ENCODE results near the gene MCEE.
A peak's percentile ranks its signal among the peaks of the same experiment; 100 is the strongest.
"Not testable (repeated sequence)": the region's sequence is repeated elsewhere in the genome, so short reads cannot be mapped to it uniquely, and the experiment has no call there.

MCEE gene

GRCh38 chr2:71102981-71103681, 26.9 kb downstream of the MCEE start:
- H3K14ac ChIP-seq (ENCODE audit: low read length), result no peak overlapping the region
- no peak overlapping the region for H3K23ac ChIP-seq (ENCODE audit: low read depth, low read length, poor library complexity)
- WGBS, 2 donors (ENCODE audit: extremely low coverage in 2 of 2, insufficient read length in 2 of 2, insufficient replicate concordance in 1 of 2), result no CpG with 5 or more reads among the region's 6 CpGs
- no peak overlapping the region for H3K18ac ChIP-seq (ENCODE audit: low read length)
- H3K4me3 ChIP-seq (ENCODE audit: low read length in 2 of 2), result no peak overlapping the region
- no peak overlapping the region for H2BK15ac ChIP-seq (ENCODE audit: low read length)
- H3K4me1 ChIP-seq (ENCODE audit: control insufficient read depth in 2 of 2, insufficient read depth in 1 of 2, low read depth in 1 of 2, low read length in 2 of 2), result peaks cover 0 to 2% of the 10 kb centered on the region in 2 donors
- H4K91ac ChIP-seq (ENCODE audit: low read depth, low read length, poor library complexity), result no peak overlapping the region
- H3K27me3 ChIP-seq (ENCODE audit: control insufficient read depth in 3 of 3, insufficient read depth in 3 of 3, low read depth in 1 of 3, low read length in 3 of 3), result no peaks in the 10 kb centered on the region
- H2AK5ac ChIP-seq (ENCODE audit: low read depth, low read length), result no peak overlapping the region
- no peak overlapping the region for H3K9ac ChIP-seq (ENCODE audit: low read depth, low read length, poor library complexity)
- DNase-seq (ENCODE audit: low spot score), result no peak
- H2BK120ac ChIP-seq (ENCODE audit: low read depth, low read length), result no peak overlapping the region
- H4K8ac ChIP-seq (ENCODE audit: low read depth, low read length), result no peak overlapping the region
- no peak overlapping the region for H3K4ac ChIP-seq (ENCODE audit: low read length)
- no peak overlapping the region for H3K27ac ChIP-seq (replicated peaks; ENCODE audit: low read length)
- H2BK5ac ChIP-seq (ENCODE audit: low read length), result no peak overlapping the region
- peaks cover 0 to 12% of the 10 kb centered on the region in 2 donors for H3K9me3 ChIP-seq (replicated peaks in 1 of 2; ENCODE audit: control insufficient read depth in 2 of 2, insufficient read depth in 1 of 2, low read depth in 1 of 2, low read length in 2 of 2)
- H3K4me2 ChIP-seq (ENCODE audit: insufficient read depth, low read length, poor library complexity, severe bottlenecking), result no peak overlapping the region
- H2BK12ac ChIP-seq (ENCODE audit: low read length), result no peak overlapping the region
- H2AFZ ChIP-seq (ENCODE audit: low read length), result peak overlapping the region; percentile 15
- H3K36me3 ChIP-seq (replicated peaks in 1 of 2; ENCODE audit: control insufficient read depth in 2 of 2, insufficient read depth in 2 of 2, low read length in 2 of 2), result peaks cover 0 to 3% of the 10 kb centered on the region in 2 donors
- peaks cover 1% of the 10 kb centered on the region for H3K79me1 ChIP-seq (ENCODE audit: low read depth, low read length)

GRCh38 chr2:71101656-71102055, 28.4 kb downstream of the MCEE start:
- H4K8ac ChIP-seq (ENCODE audit: low read depth, low read length), result no peak overlapping the region
- H2AFZ ChIP-seq (ENCODE audit: low read length), result peak overlapping the region; percentile 75
- WGBS, 2 donors (ENCODE audit: extremely low coverage in 2 of 2, insufficient read length in 2 of 2, insufficient replicate concordance in 1 of 2), result no CpG with 5 or more reads among the region's 2 CpGs
- H2BK15ac ChIP-seq (ENCODE audit: low read length), result no peak overlapping the region
- H3K27me3 ChIP-seq (ENCODE audit: control insufficient read depth in 3 of 3, insufficient read depth in 3 of 3, low read depth in 1 of 3, low read length in 3 of 3), result no peaks in the 10 kb centered on the region
- H2BK120ac ChIP-seq (ENCODE audit: low read depth, low read length), result no peak overlapping the region
- no peak overlapping the region for H4K91ac ChIP-seq (ENCODE audit: low read depth, low read length, poor library complexity)
- H3K9ac ChIP-seq (ENCODE audit: low read depth, low read length, poor library complexity), result no peak overlapping the region
- H3K4me2 ChIP-seq (ENCODE audit: insufficient read depth, low read length, poor library complexity, severe bottlenecking), result no peak overlapping the region
- H3K18ac ChIP-seq (ENCODE audit: low read length), result no peak overlapping the region
- H3K4ac ChIP-seq (ENCODE audit: low read length), result no peak overlapping the region
- H3K9me3 ChIP-seq (replicated peaks in 1 of 2; ENCODE audit: control insufficient read depth in 2 of 2, insufficient read depth in 1 of 2, low read depth in 1 of 2, low read length in 2 of 2), result peaks cover 0 to 12% of the 10 kb centered on the region in 2 donors
- H3K79me1 ChIP-seq (ENCODE audit: low read depth, low read length), result peaks cover 3% of the 10 kb centered on the region
- DNase-seq (ENCODE audit: low spot score), result no peak
- H3K23ac ChIP-seq (ENCODE audit: low read depth, low read length, poor library complexity), result no peak overlapping the region
- H3K27ac ChIP-seq (replicated peaks; ENCODE audit: low read length), result no peak overlapping the region
- no peaks in the 10 kb centered on the region for H3K36me3 ChIP-seq (replicated peaks in 1 of 2; ENCODE audit: control insufficient read depth in 2 of 2, insufficient read depth in 2 of 2, low read length in 2 of 2)
- H3K4me3 ChIP-seq (ENCODE audit: low read length in 2 of 2), result no peak overlapping the region
- H3K14ac ChIP-seq (ENCODE audit: low read length), result no peak overlapping the region
- no peak overlapping the region for H2AK5ac ChIP-seq (ENCODE audit: low read depth, low read length)
- no peak overlapping the region for H2BK12ac ChIP-seq (ENCODE audit: low read length)
- H3K4me1 ChIP-seq (ENCODE audit: control insufficient read depth in 2 of 2, insufficient read depth in 1 of 2, low read depth in 1 of 2, low read length in 2 of 2), result peaks cover 0 to 3% of the 10 kb centered on the region in 2 donors
- H2BK5ac ChIP-seq (ENCODE audit: low read length), result no peak overlapping the region

- DNase-seq (ENCODE audit: low spot score), result peak; percentile 29
- no peak overlapping the region for H3K9ac ChIP-seq (ENCODE audit: low read depth, low read length, poor library complexity)
- no peaks in the 10 kb centered on the region for H3K36me3 ChIP-seq (replicated peaks in 1 of 2; ENCODE audit: control insufficient read depth in 2 of 2, insufficient read depth in 2 of 2, low read length in 2 of 2)
- H3K4me3 ChIP-seq (ENCODE audit: low read length in 2 of 2), result no peak overlapping the region
- no peak overlapping the region for H4K8ac ChIP-seq (ENCODE audit: low read depth, low read length)
- no peak overlapping the region for H3K14ac ChIP-seq (ENCODE audit: low read length)
- no peak overlapping the region for H2BK5ac ChIP-seq (ENCODE audit: low read length)
- H2BK12ac ChIP-seq (ENCODE audit: low read length), result no peak overlapping the region
- no peak overlapping the region for H3K4ac ChIP-seq (ENCODE audit: low read length)
- H3K23ac ChIP-seq (ENCODE audit: low read depth, low read length, poor library complexity), result no peak overlapping the region
- peaks cover 3% of the 10 kb centered on the region for H3K79me1 ChIP-seq (ENCODE audit: low read depth, low read length)
- H2BK120ac ChIP-seq (ENCODE audit: low read depth, low read length), result no peak overlapping the region
- peak overlapping the region; percentile 75 for H2AFZ ChIP-seq (ENCODE audit: low read length)
- H3K18ac ChIP-seq (ENCODE audit: low read length), result no peak overlapping the region
- H2AK5ac ChIP-seq (ENCODE audit: low read depth, low read length), result no peak overlapping the region
- H2BK15ac ChIP-seq (ENCODE audit: low read length), result no peak overlapping the region
- peaks cover 0 to 3% of the 10 kb centered on the region in 2 donors for H3K4me1 ChIP-seq (ENCODE audit: control insufficient read depth in 2 of 2, insufficient read depth in 1 of 2, low read depth in 1 of 2, low read length in 2 of 2)
- H3K9me3 ChIP-seq (replicated peaks in 1 of 2; ENCODE audit: control insufficient read depth in 2 of 2, insufficient read depth in 1 of 2, low read depth in 1 of 2, low read length in 2 of 2), result peaks cover 0 to 5% of the 10 kb centered on the region in 2 donors
- no peak overlapping the region for H3K4me2 ChIP-seq (ENCODE audit: insufficient read depth, low read length, poor library complexity, severe bottlenecking)
- no peak overlapping the region for H3K27ac ChIP-seq (replicated peaks; ENCODE audit: low read length)
- no CpG with 5 or more reads among the region's 3 CpGs for WGBS, 2 donors (ENCODE audit: extremely low coverage in 2 of 2, insufficient read length in 2 of 2, insufficient replicate concordance in 1 of 2)
- H3K27me3 ChIP-seq (ENCODE audit: control insufficient read depth in 3 of 3, insufficient read depth in 3 of 3, low read depth in 1 of 3, low read length in 3 of 3), result no peaks in the 10 kb centered on the region
- no peak overlapping the region for H4K91ac ChIP-seq (ENCODE audit: low read depth, low read length, poor library complexity)
These were observed 29.6 kb downstream of the MCEE start for GRCh38 chr2:71100195-71100964.

- not testable (repeated sequence) for DNase-seq (ENCODE audit: low spot score); H3K36me3 ChIP-seq (replicated peaks in 1 of 2; ENCODE audit: control insufficient read depth in 2 of 2, insufficient read depth in 2 of 2, low read length in 2 of 2); H3K27me3 ChIP-seq (ENCODE audit: control insufficient read depth in 3 of 3, insufficient read depth in 3 of 3, low read depth in 1 of 3, low read length in 3 of 3); H3K4me3 ChIP-seq (ENCODE audit: low read length in 2 of 2); H2AFZ ChIP-seq (ENCODE audit: low read length); H4K91ac ChIP-seq (ENCODE audit: low read depth, low read length, poor library complexity); H4K8ac ChIP-seq (ENCODE audit: low read depth, low read length); H3K4me2 ChIP-seq (ENCODE audit: insufficient read depth, low read length, poor library complexity, severe bottlenecking); H2BK5ac ChIP-seq (ENCODE audit: low read length); H3K9me3 ChIP-seq (replicated peaks in 1 of 2; ENCODE audit: control insufficient read depth in 2 of 2, insufficient read depth in 1 of 2, low read depth in 1 of 2, low read length in 2 of 2); H3K4ac ChIP-seq (ENCODE audit: low read length); H3K9ac ChIP-seq (ENCODE audit: low read depth, low read length, poor library complexity); H3K18ac ChIP-seq (ENCODE audit: low read length); H3K4me1 ChIP-seq (ENCODE audit: control insufficient read depth in 2 of 2, insufficient read depth in 1 of 2, low read depth in 1 of 2, low read length in 2 of 2); H2BK12ac ChIP-seq (ENCODE audit: low read length); H3K79me1 ChIP-seq (ENCODE audit: low read depth, low read length); H3K27ac ChIP-seq (replicated peaks; ENCODE audit: low read length); H3K14ac ChIP-seq (ENCODE audit: low read length); H2BK15ac ChIP-seq (ENCODE audit: low read length); H2AK5ac ChIP-seq (ENCODE audit: low read depth, low read length); H2BK120ac ChIP-seq (ENCODE audit: low read depth, low read length); H3K23ac ChIP-seq (ENCODE audit: low read depth, low read length, poor library complexity)
- WGBS, 2 donors (ENCODE audit: extremely low coverage in 2 of 2, insufficient read length in 2 of 2, insufficient replicate concordance in 1 of 2), result no CpG with 5 or more reads among the region's 33 CpGs
These were observed 37.4 kb downstream of the MCEE start for GRCh38 chr2:71092491-71093260.
